Measurements from ENCODE around the gene CD1C.
"Not testable (repeated sequence)": the region's sequence is repeated elsewhere in the genome, so short reads cannot be mapped to it uniquely, and the experiment has no call there.

The CD1C gene

DNA sequence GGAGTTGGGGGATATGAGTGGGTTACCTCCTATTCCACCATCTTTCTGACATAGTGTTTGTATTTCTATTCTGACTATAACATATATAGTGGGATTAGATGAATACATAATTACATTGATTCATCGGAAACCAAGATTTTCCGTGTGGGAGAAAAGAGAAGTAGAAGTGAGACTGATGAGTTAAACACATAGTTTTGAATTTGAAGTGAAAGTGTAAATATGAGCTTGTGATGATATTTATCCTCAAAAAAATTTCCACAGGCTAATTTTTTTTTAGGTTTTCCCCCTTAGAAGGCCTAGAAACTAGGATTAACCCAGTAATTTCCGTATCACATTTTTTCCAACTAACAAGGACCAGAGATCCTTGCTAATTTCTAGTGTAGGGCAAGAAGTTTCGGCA lies 34.7 kb downstream of the CD1C start:
- H3K4me3 ChIP-seq (ENCODE audit: low read depth, low read length) = no peak overlapping the region
- DNase-seq (ENCODE audit: low read depth) = no peak

DNA sequence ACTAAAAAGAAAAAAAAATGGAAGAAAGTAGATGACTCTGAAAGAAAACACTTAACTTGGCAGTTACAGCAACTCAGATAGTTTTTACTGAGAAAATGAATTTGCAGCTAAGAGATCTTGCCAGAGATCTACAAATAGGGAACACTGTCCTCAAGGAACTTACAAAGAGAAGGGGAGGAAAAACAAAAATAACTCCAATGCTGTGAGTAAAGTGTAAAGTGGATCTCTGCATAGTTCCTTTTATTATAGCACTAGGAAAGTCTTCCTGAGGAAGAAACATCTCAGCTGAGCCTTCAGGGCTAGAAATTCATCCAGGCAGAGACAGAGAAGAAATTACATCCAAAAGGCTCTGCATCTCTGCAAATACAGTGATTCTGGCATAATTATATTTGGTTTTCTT lies 37.8 kb downstream of the CD1C start:
- no peak for DNase-seq (ENCODE audit: low read depth)
- no peak overlapping the region for H3K4me3 ChIP-seq (ENCODE audit: low read depth, low read length)

DNA sequence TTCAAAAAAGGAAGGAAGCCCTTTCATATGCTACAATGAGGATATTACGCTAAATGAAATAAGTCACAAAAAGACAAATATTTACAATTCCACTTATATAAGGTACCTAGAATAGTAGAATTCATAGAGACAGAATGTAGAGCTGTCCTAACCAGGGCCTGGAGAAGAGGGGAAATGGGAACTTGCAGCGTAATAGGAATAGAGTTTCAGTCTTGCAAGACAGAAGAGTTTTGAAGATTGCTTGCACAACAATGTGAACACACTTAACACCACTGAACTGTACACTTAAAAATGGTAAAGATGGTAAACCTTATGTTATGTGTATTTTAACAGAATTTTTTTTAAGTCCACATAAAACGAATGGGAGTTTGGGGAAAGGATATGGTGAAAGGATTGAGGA lies 38.7 kb downstream of the CD1C start:
- DNase-seq (ENCODE audit: low read depth) = no peak
- H3K4me3 ChIP-seq (ENCODE audit: low read depth, low read length) = no peak overlapping the region

DNA sequence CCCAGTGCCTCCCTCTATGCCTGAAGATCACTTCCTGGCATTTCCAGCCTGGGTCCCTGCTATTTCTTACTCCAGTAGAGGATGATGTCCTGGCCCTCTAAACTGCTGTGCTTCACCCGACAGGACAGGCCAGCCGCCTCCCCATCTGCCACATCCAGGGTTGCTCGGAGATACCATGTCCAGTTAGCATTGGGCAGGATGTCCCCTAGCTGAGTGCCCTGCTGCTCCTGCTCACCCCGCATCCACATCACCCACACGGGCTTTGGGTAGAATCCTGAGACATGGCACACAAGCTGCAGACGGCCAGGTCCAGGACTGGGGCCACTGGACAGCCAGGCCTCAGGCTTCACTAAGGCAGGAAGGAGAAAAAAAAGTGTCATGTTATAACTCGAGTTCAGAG lies 39.6 kb downstream of the CD1C start:
- H3K4me3 ChIP-seq (ENCODE audit: low read depth, low read length) = no peak overlapping the region
- no peak for DNase-seq (ENCODE audit: low read depth)

DNA sequence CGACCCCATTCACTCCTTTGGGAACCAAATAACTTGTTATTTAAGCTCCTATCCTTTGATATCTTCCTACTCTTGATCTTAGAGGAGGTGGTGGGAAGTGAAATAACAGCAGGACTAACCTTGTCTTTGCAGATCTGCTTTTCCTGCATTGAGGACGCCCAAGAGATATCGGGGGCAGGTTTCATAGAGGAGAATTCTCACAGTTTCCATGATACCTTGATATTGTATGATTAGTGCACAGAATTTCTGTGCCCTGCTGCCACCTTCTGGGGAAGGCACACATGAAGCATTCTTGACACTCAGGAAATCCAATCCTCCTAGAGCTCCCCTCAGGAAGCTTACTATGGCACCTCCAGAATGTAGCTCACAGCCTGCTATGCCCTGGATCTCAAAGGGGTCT lies 40.0 kb downstream of the CD1C start:
- no peak for DNase-seq (ENCODE audit: low read depth)
- H3K4me3 ChIP-seq (ENCODE audit: low read depth, low read length) = no peak overlapping the region

DNA sequence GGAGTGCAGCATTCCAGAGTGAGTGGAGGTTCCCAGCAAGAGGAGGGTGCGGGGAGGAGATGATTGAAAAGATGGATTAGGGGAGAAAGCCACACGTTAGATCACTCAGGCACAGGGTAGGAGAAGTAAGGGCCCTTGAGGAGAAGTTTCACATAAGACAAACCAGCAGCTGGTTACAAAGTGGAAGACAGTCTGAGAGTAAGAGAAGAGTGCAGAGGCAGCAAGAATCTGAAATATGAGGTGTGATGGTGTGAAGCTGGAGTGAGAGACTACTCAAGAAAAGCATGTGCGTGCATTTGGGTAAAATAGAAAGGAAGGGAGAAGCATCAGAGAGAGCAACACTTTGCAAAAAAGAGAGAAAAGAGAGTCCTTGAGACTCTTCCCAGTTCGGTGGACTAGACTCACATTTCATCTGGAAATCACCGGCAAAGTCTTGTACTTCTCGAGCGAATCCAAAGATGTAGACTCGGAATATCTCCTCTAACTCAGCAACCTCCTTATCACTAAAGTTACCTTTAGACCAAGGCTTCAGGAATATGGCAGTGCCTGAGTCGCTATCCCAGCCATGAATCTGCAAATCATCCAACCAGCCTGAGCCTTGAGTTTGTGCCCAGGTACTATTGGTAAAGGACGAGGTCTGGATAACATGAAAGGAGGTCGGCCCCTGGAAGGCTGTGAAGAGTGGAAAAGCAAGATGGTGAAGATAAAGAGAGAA lies 40.8 kb downstream of the CD1C start:
- no peak for DNase-seq (ENCODE audit: low read depth)
- H3K4me3 ChIP-seq (ENCODE audit: low read depth, low read length) = no peak overlapping the region

DNA sequence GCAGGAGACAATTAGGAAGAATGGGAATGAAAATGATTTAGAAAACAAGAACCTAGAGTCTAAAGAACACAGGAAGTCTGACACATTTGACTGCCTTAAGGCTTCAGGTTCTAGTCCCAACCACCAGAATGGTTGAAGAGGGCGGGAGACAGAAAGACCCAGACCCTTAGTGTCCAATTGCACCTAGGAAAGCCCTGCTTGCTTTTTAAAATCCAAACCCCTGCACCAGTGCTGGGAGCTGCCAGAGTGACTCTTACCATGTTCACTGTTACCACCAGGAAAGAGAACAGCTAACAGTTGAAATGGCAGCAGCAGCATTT lies 41.3 kb downstream of the CD1C start:
- no peak for DNase-seq (ENCODE audit: low read depth)

DNA sequence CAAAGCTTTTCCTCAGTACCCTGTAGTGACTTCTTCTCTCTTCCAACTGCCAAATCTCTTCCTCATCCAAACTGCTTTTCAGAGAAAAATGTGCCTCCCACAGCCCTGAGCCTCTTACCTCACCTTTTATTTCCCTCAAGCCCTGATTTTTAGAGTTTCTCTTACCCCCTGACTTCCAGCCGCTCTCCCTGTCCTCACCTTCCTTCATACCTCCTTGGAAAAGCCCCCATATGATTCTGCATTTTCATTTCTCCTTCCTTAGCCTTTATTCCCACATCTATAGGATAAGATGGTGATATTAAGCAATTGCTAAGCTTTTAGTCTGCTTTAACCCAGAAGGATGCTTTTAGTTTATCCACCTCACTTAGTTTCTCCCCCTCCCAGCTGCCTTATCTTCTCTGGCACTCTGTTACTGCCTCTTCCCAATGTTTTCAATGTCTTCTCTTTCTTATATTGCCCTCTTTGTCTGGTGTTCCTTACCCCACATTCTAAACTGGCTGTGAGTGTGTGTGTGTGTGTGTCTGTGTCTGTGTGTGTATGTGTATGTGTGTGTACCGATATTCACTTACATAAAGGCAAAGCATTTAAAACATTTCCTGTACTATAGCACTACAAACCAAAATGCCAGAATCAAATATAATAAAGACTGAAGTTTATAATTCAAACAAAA lies 41.9 kb downstream of the CD1C start, which contains the start of gene CD1B:
CD1B (minus strand) TSS at position 51 of the 670 bp plus-strand sequence. CDS start 108 bp downstream, outside the sequence.
- H3K4me3 ChIP-seq (ENCODE audit: low read depth, low read length) = no peak within 1 kb of the TSS
- DNase-seq (ENCODE audit: low read depth) = no peak

More for the DNA sequence above, 41.3 kb downstream of the CD1C start:
- H3K4me3 ChIP-seq (ENCODE audit: low read depth, low read length) = no peak overlapping the region

DNA sequence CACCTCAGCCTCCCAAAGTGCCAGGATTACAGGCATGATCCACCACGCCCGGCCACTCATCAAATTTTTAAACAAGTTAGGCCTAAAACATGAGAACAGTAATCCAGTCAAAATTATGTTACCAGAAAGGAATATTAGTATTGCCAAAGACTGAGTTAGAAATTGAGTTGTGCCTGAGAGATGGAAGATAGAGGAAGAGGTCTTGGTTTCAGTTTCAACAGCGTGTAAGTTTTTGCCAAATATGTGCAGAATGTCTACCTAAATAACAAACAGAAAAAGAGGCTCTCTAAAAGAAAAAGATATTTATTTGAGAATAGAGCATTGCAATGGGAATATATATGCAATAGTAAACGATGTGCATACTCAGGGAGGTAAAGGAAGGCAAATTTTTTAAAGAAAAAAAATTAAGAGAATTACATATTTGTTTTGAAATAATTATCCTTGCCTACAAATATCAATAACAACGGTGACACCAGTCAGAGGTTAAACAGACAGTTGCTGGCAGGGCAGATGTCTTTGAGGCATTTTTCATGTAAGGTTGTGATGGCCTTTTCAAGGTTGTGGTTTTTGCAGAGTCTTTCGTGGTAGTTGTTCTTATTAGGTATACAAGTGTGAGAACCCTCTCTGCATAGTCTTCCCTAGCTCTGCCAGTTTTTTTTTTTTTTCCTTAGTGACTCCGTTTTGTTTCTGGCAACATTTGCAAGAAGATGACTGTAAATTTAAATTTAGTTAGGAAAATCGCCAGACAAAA lies 43.9 kb downstream of the CD1C start:
- no peak for DNase-seq (ENCODE audit: low read depth)
- H3K4me3 ChIP-seq (ENCODE audit: low read depth, low read length) = no peak overlapping the region

DNA sequence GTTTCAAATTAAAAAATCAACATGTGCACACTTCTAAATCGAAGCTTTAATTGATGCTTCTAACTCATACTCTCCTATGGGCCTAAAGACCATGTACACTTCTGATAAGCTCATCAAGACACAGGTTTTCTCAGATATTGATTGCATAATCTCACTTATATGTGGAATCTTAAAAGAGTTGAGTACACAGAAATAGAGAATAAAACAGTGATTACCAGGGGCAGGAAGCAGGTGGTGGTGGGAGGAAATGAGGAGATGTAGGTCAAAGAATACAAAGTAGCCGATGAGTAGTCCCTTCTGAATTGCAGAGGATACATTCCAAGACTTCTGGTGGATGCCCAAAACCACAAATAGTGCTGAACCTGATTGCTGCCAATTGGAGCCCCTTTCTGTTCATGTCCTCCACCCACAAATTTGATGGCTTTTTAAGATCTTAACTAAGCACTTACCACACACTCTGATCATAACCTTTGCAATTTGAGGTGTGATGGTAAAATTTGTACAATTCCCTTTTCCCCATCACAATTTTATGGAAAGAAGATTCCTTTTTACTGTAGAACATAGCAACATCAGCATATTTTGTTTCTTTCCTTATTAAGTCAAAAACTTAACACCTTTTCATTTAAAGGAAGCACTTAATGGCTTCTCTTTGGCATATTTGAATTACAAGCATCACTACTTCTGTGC lies 44.9 kb downstream of the CD1C start:
- DNase-seq (ENCODE audit: low read depth) = no peak
- no peak overlapping the region for H3K4me3 ChIP-seq (ENCODE audit: low read depth, low read length)

DNA sequence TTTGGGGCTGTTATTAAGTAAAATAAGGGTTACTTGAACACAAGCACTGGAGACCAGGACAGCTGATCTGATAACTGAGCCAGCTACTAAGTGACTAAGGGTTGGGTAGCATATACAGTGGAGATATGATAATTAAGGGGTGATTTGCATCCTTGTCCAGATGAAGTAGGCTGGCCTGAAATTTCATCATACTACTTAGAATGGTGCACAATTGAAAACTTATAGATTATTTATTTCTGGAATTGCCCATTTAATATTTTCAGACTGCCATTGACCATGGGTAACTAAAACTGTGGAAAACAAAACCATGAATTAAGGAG lies 45.5 kb downstream of the CD1C start:
- no peak overlapping the region for H3K4me3 ChIP-seq (ENCODE audit: low read depth, low read length)
- DNase-seq (ENCODE audit: low read depth) = no peak

DNA sequence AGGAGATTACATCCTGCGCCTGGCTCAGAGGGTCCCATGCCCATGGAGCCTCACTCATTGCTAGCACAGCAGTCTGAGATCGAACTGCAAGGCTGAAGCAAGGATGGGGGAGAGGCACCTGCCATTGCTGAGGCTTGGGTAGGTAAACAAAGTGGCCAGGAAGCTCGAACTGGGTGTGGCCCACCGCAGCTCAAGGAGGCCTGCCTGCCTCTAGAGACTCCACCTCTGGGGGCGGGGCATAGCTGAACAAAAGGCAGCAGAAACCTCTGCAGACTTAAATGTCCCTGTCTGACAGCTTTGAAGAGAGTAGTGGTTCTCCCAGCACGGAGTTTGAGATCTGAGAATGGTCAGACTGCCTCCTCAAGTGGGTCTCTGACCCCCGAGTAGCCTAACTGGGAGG lies 46.7 kb downstream of the CD1C start:
- DNase-seq (ENCODE audit: low read depth); H3K4me3 ChIP-seq (ENCODE audit: low read depth, low read length): not testable (repeated sequence)
